ENCODE data around the gene CLDN14.

CLDN14 gene

DNA sequence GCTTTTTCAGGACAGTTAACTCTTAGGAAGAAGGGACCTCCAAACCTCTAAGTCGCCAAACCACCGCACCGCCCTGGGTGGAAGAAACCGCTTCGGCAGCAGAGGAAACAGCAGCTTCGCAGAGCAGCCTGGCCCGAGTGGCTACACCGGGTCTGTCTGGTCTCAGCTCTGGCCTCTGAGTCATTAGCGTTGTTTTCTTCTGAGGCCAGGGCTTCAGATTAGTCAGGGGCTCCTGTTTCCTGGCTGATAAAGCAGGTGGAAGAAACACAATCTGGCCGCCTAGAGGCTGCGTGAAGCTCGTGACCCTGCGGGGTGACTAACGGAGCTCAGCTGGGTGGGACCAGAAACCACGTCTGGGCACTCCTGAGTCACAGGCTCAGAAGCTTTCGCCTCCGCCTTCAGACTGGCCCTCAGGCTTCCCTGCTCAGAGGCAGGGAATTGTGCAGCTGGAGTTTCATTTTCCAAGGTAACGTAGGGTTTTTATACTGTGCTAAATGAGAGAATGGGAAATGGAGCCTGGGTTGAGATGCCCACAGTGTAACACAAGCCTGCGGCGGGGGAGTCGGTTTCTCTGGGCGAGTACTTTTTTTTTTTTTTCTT, 49.9 kb downstream of the CLDN14 start:
- peak; percentile 66 for DNase-seq

DNA sequence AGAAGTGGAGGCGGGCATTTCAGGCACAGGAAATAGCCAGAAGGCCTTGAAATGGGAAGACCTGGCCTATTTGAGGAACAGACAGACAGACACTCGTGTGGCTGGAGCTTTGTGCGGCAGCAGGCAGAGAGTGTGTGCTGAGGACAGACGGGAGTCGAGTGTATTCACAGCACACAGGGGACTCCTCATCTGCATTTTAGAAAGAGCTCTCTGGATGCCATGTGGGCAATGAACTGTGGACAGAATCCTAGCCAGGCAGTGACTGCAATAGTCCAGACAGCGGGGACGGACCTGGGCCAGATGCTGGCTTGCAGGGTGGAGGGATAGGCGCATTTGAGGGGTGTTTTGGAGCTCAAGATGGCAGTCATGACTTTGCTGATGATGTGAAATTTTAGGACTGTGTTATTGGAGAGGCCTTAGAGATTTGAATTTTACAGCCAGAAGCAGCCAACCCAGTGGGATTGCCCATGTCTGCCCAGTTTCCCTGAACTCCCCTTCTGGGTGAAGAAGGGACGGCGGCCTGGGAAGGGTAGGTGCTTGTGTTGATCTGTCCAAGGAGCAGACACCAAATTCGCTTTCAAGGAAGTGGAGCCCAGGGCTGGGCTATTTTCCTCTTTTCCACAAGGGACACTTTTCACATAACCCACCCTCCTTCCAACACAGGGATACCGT, 51.0 kb downstream of the CLDN14 start:
- DNase-seq, result no peak

DNA sequence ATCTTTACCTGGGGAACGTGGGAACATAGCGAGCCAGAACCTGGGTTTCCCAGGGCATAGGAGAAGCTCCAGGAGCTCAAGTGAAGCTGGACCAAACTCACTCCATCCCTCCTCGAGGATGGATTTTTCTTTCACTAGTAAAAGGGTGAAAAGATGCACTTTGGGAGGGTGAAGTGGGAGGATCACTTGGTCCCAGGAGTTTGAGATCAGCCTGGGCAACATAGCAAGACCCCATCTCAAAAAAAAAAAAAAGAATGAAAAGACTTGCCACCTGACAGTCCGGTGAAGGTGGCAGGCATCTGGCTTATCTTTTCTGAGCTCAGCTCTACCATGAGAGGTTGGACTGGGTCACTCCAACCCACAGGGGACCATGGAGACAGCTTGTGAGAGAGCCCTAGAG, 52.4 kb downstream of the CLDN14 start:
- no peak for DNase-seq

DNA sequence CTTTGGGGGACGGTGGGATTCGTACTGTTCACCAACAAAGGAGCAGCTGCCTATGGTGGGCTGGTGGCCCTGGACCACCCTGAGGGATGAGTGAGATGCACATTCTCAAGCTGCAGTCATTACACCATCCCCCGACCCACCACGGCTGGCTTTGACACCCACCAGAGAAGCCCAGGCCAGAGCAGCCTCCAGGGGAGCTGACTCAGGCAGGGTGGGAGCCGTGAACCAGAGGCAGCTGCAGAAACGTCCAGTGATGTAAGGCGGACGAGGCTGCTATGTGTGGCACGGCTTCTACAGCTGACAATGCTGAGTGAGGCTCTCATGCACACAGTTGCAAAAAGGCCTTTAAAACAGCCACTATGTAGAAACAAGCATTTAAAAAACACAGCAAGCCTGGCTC, 54.6 kb downstream of the CLDN14 start:
- DNase-seq, result no peak

DNA sequence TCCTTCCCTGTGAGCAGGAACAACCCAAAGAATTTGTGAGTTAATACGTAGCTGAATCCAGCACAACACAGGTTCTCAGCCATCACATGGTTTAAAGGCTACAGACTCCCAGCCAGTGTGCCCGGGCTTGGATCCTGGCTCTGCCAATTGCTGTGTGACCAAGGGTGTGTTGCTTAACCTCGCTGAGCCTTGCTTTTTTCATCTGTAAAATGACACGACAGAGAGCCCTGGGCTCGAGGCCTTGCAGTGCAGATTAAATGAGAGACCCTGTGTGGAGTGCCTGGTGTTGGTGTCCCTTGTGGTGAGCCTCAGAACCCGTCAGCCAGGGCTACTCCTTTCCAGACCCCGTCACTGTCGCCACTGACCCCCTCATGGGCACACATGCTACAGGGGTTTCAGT, 55.3 kb downstream of the CLDN14 start:
- DNase-seq, result no peak

DNA sequence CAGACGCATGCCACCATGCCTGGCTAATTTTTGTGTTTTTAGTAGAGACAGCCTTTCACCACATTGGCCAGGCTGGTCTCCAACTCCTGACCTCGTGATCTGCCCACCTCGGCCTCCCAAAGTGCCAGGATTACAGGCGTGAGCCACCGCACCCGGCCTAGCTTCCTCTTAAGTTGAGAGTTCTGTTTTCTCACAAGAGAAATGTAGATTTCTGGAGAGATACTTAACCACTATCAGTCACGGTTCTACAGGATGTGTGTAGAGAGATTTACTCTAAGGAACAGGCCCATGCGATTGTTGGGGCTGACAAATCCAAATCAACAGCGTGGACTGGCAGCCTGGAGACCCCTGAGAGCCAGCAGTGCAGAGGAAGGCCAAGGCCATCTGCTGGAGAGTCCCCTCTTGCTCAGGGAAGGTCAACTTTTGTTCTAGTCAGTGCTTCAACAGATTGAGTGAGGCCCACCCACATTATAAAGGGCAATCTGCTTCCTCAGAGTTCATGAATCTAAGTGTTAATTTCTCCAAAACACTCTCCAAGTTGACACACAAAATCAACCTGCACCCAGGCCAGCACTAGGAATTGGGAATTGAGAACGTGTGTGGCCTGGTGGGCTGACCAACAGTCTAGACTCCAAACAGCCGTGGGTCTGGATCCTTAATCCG, 56.0 kb downstream of the CLDN14 start:
- no peak for DNase-seq

DNA sequence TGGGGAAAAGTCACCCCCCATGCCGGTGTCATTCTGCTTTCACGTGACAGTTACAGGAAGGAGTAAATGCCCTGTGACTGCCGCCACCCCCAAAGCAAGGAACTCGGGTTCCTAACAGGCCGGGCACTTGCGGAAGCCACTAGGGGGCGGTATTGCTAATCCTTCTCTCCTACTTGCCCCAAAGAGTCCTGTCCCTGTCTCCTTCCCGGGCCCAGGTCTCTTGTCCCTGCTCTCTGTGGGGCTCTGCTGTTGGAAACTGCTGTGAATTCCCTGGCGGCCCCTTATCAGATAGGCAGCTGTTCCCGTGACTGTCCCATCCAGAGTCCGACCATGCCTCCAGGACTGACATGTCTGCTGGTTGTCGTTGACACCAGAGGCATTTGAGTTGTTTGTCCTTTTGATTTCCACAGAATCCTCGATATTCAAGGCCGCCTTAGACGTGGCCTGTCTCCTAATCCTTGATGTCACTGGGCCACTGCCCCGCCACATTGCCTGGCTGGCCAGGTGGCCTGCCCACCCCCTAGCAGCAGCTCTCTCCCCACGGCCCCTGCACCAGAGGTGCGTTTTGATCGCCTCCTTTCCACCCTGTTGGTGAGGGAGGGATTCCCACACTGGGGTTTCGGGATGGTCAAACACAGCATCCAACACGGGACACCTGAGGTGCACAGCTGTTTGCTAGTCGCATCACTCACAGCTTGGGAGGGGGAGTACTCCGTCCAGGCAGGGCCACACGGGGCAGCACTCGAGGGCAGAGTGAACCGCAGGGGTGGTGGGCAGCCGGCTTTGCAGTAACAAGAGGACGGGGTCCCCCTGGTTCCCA, 57.4 kb downstream of the CLDN14 start:
- DNase-seq, result no peak

DNA sequence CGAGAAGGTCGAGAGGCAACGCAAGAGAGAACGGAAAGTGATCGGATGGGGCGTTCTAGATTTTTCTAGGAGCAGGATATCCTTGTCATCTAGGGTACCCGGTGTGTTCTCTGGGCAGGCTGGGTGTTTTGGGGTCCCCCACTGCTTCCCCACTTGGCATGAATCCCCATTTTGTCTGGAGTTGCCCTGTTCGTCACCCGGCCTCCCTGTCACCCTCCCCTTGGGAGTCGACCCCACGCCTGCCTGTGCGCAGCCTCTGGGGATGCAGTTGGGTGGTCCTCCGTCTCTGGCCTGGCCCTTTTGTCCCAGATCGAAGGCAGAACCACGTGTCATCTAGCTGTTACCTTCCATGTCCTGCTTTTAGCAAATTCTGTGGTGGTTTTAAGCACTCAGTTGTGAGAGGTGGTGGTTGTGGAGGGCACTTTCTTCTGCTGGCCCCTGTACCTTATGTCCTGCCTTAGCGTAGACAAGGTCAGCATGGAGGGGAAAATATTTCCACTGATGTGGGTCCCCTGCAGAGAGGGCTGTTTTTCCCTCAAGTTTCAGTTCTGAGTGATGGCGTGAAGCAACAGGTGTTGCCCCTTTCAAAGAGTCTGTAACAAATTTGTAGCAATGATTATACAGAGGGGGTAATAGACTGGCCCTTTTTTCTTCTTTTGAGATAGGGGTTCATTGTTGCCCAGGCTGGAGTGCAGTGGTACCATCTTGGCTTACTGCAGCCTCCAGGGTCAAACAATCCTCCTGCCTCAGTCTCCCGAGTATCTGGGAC, 59.2 kb downstream of the CLDN14 start:
- DNase-seq, result no peak

DNA sequence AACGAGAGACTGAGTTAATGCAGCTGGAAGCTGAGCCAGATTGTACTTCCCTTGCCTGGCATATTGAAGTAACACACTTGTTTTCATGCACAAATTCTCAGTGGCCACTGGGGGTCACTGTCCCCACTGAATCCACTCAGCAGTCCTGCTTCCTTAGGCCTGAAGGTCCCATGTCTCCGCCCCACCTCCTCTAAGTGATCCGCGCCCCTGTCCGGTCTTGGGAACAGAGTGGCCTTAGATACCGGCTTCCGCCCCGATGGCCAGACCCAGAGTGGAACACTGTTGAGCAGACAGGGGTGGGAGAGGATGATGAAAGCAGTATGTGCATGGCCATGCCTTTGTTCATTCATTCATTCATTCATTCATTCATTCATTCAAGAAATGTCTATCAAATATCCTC, 59.9 kb downstream of the CLDN14 start:
- DNase-seq, result no peak

DNA sequence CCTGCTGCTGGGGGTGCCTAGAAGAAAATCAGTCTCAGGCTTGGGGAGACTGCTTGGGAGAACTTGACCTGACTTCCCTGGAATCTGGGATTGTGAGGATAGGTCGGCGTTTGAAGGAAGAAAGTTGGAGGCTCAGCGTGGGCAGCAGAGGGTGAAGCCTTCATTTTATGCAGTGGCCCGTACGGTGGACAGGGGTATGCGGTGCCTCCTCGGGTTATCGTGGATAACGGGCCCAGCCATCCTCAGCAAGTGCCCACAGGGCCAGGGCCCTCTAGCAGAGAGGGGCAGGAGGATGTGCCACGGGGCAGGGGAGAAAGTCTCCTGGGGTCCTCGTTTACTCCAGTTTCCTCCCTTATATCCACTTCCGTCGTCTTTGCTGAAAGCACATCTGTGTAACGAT, 60.7 kb downstream of the CLDN14 start:
- no peak for DNase-seq

DNA sequence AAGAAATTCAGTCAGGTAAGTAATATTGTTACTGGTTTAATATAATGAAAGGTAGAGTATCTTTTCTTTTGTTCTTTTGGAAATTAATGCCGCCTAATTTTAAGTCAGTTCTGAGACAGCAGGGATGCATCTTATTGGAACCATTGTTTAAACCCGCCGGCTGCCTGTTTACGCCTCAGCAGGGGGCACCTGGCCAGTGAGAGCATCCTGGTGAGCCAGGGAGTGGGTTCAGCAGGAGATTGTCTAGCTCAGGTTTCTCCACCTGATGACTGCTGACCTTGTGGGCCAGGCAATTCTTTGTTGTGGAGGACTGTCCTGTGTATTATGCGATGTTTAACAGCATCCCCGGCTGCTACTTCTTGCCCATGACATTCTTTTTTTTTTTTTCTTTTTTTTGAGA, 64.5 kb downstream of the CLDN14 start:
- DNase-seq, result no peak

DNA sequence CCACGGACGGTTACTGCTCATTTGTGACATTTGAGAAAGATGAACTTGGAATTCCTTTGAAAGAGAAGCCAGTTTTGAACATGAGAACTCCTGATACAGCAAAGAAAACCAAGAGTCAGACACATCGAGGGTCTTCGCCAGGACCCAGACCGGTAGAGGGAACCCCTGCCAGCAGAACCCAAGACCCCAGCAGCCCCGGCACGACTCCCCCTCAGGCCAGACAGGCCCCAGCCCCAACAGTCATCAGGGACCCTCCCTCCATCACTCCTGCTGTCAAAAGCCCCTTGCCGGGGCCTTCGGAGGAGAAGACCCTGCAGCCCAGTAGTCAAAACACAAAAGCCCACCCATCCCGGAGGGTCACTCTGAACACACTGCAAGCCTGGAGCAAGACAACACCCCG, 67.0 kb downstream of the CLDN14 start:
- DNase-seq, result no peak

DNA sequence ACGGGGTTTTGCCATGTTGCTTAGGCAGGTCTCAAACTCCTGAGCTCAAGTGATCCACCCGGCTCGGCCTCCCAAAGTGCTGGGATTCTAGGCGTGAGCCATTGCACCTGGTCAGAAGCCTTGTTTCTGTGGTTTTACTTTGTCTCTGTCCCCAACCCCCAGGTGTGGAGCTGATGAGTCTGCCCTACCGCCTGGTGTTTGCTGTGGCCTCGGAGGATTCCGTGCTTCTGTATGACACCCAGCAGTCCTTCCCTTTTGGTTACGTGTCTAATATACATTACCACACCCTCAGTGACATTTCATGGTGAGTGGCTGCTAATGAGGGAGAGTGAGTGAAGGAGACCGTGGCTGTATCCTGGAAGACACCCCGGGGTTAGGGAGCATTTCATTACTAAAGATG, 68.6 kb downstream of the CLDN14 start:
- DNase-seq, result no peak
